Activated CD8-positive, alpha-beta memory T cell treated with anti-CD3 and anti-CD28 coated beads for 4 hours (primary cell): Measurements from ENCODE around the gene FARP2.
"Not testable (repeated sequence)": the region's sequence is repeated elsewhere in the genome, so short reads cannot be mapped to it uniquely, and the experiment has no call there.

Source experiments
- DNase-seq, 2 donors: peaks; one replicate each; pipeline ENCODE4 v3.0.0-alpha.2; 2020; ENCODE audit warnings: low read depth in 2 of 2

The FARP2 gene

DNA sequence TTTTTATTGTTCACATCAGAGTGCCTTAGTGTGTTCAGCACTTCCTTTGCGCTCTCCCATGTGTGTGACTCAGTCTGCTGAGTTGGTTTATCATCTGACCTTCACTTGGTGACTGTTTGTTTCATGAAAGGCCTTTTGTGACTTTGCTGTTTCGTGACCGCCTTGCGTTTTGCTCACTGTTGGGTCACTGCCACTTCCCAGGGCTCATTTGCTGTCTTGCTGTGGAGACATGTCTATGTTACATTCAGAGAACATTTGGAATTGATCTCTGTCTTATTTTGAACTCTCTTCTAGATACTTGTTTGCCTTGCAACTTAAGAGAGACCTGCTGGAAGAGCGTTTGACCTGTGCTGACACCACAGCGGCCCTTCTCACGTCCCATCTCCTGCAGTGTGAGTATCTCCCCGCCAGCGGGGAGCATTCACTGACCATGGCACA, 54.7 kb downstream of the FARP2 start:
- no peak for DNase-seq

GRCh38 chr2:241412144-241412543, 56.1 kb downstream of the FARP2 start:
- no peak for DNase-seq

GRCh38 chr2:241413501-241413900, 57.4 kb downstream of the FARP2 start:
- not testable (repeated sequence) for DNase-seq

- DNase-seq = no peak
Observed at GRCh38 chr2:241413929-241414580, 58.0 kb downstream of the FARP2 start.

DNA sequence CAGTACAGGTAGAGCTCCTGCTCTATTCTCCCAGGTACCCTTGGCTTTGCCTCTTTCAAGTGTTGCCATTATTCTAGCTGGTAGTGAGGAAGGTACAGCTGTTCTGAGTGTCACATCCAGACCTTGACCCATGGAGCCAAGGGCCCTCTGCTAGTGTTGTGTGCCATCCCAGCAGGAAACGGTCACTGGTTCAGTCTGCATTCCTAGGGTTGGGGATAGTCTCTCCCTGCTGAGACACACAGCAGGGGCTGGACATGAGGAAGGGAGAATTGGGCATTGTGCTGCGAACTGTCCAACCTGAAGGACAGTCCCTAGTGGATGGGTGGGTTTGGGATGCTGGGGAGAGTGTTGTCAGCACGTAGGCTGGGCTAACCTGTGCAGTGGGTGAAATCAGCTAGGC, 59.1 kb downstream of the FARP2 start:
- DNase-seq = no peak

DNA sequence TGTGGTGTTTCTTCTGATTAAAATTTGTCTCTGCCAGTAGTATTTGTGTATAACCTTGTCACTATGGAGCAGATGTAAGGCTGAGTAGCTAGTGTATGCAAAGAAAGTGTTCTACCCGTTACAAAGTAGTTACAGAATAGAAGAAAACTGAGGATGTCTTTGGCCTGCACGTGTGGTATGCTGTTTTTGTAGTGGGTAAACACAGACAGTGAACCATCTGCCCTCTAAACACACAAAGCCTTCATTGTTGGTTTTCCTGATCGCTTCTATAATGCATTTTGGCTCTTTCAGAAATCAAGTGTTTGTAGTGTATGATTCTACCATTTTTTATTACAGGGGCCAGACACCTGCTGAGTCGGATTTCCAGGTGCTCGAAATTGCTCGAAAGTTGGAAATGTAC, 61.5 kb downstream of the FARP2 start:
- no peak for DNase-seq

GRCh38 chr2:241421330-241421729, 65.2 kb downstream of the FARP2 start:
- DNase-seq = no peak

DNA sequence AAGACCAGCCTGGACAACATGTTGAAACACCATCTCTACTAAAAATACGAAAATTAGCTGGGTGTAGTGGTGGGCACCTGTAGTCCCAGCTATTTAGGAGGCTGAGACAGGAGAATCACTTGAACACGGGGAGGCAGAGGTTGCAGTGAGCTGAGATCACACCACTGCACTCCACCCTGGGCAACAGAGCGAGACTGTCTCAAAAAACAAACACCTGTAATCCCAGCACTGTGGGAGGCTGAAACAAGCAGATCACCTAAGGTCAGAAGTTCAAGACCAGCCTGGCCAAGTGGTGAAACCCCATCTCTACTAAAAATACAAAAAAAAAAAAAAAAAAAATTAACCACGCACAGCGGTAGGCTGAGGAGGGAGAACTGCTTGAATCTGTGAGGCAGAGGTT, 65.9 kb downstream of the FARP2 start:
- DNase-seq = not testable (repeated sequence)

GRCh38 chr2:241422350-241422749, 66.3 kb downstream of the FARP2 start:
- DNase-seq = no peak

DNA sequence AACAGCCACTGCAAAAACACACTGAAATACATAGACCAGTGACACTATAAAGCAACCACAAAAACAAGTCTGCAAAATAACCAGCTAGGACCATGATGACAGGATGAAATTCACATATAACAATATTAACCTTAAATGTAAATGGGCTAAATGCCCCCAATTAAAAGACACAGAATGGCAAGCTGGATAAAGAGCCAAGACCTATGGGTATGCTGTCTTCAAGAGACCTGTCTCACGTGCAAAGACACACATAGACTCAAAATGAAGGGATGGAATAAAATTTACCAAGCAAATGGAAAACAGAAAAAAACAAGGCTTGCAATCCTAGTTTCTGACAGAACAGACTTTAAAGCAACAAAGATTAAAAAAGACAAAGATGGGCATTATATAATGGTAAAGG, 67.4 kb downstream of the FARP2 start:
- DNase-seq = not testable (repeated sequence)

DNA sequence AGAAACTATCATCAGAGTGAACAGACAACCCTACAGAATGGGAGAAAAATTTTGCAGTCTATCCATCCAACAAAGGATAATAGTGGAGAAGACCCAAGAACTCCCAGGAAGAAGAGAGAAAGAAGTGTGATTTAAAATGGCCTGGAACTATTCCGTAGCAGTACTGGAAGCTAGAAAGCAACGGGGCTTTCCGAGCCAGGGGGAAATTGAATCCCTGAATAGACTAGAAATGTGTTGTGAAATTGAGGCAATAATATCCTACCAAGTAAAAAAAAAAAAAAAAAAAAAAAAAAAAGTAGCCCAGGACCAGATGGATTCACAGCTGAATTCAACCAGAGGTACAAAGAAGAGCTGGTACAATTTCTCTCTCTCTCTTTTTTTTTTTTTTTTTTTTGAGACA, 69.3 kb downstream of the FARP2 start:
- no peak for DNase-seq

GRCh38 chr2:241430178-241430577, 74.1 kb downstream of the FARP2 start:
- DNase-seq = no peak

GRCh38 chr2:241432824-241433448, 76.9 kb downstream of the FARP2 start:
- DNase-seq = no peak

GRCh38 chr2:241437179-241437578, 81.1 kb downstream of the FARP2 start:
- DNase-seq = no peak

DNA sequence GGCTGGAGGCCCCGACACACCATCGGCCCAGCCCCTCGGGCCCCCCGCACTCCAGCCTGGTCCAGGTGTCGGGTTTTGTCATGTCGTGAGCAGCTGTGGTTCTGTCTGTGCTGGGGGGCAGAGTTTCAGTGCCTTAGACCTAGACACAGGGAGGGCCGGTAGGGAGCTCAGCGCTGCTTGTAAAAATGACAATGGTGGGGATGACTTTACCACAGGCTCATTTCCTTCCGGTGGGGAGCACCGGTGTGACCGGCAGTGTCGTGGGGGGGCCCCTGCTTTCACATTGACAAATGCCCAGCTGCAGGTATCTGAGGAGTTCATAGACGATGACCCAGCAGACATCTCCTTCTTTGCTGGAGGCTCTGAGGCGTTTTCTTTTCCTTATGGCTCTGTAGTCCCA, 85.4 kb downstream of the FARP2 start:
- DNase-seq = no peak

DNA sequence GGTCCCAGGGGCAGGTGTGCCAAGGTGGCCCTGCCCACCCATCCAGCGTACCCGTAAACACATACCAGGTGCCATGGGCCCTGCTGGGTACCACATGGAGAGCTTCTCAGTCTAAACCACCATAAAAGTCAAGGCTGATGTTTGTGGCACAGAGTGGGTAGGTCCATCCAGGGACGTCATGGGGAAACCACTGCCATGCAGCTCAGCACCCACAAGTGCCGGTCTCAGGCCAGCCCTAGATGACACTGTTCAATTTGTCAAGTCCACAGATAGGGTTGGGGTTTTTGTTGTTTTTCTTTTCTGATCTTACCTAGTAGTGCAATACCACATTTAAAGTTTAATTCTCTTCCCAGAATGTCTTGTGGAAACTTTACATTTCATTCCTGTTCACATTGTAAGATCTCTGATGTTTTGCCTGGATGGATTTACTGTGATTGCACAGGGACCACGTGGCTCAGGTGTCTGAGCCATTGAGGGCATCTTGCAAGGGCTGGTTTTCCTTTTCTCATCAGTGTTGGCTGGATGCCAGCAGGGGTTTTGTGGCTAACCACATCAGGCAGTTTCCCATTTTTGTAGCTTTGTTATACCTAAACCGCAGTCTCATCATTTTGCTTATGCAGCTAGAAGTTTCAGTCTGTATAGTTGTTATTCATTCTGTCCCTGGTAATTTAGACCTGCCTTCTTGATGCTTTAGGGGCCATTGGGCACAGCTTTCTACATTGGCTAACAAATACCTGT, 87.6 kb downstream of the FARP2 start:
- DNase-seq = peak; percentile 78 to 80

DNA sequence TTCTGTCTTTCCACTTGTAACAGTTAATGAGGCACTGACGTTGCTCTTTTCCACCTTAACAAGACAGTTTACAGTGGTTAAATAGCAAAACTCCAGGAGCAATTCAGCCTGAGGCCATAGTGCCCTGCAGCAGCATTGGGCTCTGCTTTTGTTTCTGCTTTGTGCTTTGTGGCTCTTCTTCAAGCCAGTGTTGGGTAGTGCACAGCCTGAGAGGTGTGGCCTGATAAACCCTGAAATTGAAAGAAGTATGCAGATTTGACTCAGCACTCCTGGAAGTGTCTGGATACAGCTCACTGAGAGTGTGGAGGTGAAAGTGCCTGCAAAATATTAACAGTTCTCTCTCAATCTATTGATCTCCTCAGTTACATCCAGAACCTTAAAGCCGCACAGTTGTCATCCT, 89.3 kb downstream of the FARP2 start:
- DNase-seq = no peak

DNA sequence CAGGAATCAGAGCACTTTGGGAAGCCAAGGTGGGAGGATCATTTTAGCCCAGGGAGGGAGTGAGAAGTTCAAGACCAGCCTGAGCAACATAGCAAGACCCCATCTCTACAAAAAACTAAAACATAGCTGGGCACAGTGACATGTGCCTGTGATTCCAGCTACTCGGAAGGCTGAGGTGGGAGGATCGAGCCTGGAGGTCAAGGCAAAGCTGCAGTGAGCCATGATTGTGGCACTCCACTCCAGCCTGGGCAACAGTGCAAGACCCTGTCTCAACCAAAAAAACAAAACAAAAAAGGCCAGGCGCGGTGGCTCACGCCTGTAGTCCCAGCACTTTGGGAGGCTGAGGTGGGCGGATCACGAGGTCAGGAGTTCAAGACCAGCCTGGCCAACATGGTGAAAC, 94.0 kb downstream of the FARP2 start:
- not testable (repeated sequence) for DNase-seq

GRCh38 chr2:241451840-241452506, 95.9 kb downstream of the FARP2 start:
- no peak for DNase-seq

GRCh38 chr2:241453919-241454318, 97.8 kb downstream of the FARP2 start:
- DNase-seq = not testable (repeated sequence)

- no peak for DNase-seq
Observed at GRCh38 chr2:241454837-241455485, 98.9 kb downstream of the FARP2 start.

- DNase-seq = no peak
Observed at GRCh38 chr2:241456546-241456945, 100.5 kb downstream of the FARP2 start.
